ENCODE measurements around the gene KLHL25.

The KLHL25 gene

DNA sequence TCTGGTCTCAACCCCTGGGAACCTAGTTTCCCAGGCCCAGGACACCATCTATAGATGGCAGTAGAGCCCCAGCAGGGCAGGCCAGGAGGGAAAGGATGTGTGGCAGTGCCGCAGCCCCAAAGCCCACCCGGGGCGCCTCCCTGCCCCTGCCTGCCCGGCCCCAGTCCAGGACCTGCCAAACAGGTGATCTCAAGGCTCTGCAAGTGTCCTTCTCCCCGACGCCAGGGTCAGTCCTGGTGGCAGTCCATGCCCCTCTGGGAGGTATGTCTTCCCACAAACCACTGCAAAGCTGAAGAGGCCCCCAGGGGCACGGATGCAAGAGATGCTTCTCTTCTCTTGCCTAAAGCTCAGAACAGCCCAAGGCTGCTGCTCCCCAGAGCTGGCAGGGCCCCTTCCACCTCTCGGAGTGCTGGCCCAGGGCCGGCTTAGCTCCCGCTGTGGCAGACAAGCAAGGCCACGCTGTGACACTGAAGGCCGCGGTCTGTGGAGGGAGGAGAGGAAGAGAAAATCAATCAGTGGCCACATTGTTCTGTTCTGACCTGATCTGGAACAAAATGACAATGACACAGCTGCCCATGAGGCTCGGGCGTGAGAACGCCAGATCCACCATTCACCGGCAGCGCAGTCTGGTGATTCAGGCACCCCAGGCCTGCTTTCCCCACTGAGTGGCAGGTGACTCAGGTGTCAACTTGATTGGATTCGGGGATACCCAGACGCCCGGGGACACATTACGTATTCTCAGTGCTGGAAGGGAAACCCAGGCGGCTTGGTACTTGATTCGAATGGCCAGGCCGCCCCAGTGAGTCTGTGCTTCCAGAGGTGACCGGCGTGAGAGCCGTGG, 34.0 kb downstream of the KLHL25 start:
- DNase-seq (ENCODE audit: low read depth in 2 of 2) = no peak

DNA sequence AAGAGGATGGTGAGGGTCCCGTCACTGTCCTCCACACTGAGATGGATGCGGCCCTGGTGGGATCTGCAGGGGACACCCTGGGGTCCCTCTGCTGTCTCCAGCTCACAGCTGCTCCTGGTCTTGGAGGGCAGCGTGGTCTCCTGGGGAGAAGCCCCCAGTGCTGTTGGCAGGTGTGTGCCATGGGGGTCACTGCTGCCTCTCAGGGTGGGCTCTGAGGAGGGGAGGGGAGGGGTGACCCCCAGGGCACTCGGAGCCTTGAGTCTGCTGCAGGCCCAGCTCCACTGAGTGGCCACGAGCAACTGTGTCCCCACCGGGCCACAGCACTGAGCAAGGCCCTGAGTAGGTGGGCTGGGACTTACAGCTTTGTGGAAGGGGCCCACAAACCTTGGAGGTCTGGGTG, 34.7 kb downstream of the KLHL25 start:
- no peak for DNase-seq (ENCODE audit: low read depth in 2 of 2)

DNA sequence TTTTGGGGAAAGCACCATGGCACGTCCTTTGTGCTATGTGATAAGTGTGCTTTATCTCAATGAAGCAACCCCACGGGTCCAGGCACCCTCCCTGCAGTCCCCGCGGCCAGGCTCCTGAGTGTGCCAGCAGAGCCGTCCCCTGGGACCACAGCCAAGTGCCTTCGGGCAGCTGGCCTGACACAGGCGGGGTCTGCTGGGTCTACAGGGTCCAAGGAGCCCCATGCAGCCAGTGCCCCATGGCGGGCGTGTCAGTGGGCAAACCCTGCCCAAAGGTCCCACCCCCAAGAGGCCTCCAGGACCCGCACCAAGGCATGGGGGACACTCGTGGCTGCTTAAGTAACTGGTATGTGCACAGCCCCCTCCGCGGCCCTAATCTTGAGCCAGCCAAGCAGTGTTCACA, 35.3 kb downstream of the KLHL25 start:
- DNase-seq (ENCODE audit: low read depth in 2 of 2) = no peak

DNA sequence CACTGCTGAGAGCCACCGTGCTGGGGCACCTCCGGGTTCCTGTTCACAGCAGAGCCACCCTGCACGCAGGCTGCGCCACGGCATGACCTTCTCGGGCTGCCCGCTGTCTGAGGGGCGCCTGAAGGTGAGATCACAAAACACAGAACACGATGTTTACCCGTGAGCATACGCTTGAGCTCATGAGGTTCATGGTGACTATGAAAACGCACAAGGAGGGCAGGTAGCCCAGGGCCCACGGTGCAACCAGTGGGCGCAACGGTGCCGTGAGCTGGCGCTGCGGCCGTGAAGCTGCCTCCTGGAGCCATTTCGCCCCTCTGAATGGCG, 36.1 kb downstream of the KLHL25 start:
- DNase-seq (ENCODE audit: low read depth in 2 of 2) = no peak

DNA sequence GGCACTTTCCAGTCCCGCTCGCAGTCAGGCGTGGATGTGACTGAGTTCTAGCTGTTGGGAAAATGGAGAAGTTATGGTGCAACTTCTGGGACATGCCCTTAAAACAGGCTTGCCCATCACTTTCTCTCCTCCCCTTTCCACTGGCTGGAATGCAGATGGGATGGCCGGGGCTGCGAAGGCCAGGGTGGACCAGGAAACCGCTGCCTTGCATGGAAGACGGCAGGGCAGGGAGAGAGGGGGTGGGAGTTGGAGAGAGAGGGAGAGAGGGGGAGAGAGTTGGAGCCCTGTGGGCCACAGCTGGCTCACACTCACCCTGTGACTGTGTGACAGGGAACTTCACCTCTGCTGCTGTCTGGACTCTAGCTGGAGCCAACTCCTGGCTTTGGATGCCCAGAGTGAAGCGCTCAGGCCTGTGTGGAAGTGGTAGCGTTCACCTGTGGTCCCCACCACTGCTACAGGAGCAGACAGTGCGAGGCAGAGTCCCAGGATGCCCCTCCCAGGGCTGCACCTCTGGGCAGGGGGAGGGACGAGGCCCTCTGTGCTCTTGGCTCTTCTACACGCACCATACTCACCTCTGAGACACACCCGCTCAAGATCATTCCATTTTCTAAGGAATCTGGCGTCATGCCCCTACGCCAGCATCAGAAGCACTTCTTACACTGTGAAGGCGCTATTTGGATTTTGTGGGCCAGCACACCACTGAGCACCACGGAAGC, 36.6 kb downstream of the KLHL25 start:
- no peak for DNase-seq (ENCODE audit: low read depth in 2 of 2)

DNA sequence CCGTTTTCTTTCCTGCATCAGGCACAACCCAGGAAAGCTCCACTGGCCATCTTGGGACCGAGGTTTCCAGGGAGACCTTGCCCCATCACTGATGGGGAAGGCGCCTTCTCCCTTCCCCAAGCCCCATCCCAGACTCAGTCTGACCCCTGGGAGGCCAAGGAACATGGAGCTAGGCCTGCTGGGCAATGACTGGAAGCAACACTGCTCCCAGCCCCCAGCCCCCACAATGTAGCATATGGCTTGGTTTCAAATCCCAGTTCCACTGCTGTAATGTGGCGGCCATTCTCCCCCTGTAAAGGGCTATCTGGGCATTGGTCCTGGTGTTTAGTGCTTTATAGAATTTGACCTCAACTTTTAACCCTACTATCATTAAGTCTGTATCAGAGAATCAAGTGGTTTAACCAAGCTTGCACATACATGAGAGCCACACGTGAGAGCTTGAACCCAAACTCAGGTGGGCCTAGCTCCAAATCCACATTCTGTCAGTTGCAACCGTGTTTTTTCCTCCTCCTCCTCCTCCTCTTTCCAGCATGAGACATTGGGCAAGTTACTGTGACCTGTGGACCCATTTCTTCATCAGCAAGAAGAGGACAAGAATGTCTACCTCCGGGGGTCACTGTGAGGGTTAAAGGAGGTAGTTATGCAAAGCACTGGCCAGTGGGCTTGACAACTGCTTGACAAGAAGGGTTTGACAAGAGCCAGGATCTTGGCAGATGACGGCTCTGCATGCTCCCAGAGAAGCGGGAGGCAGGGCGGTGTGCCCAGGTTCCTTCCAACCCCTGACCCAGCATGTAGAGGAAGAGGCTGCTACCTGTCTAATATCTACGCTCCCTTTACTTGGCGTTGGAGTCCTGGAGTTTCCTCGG, 37.4 kb downstream of the KLHL25 start:
- DNase-seq (ENCODE audit: low read depth in 2 of 2) = no peak

DNA sequence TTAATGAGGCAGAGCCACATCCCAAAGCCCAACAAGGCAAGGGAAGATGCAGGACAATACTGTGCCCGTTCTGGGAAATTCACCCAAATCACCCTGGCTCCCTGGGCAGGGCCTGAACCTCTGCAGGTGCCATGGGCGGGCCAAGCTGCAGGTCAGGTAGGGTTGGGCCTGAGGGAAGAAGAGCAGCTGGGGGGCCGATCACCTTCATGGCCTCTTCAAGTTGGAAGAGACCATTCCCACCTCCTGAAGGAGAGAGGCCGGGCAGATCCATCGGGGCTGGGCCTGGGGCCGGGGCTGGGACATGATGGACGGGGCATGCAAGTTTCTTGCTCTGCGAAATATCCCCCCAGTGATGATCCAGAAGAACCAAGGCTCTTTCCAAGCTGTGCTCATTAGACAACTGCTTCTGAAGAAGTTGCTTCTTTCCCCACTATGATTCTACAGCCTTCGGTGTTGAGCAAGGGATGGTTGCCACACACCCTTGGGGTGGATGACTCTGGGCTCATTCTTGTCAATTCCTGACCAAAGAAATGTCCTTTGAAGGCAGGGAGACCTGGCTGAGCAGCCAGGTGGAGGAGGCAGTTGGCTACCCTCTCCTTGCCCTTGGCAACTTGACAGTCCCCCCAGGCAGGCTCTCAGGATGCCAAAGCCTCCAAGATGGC, 38.2 kb downstream of the KLHL25 start:
- no peak for DNase-seq (ENCODE audit: low read depth in 2 of 2)

DNA sequence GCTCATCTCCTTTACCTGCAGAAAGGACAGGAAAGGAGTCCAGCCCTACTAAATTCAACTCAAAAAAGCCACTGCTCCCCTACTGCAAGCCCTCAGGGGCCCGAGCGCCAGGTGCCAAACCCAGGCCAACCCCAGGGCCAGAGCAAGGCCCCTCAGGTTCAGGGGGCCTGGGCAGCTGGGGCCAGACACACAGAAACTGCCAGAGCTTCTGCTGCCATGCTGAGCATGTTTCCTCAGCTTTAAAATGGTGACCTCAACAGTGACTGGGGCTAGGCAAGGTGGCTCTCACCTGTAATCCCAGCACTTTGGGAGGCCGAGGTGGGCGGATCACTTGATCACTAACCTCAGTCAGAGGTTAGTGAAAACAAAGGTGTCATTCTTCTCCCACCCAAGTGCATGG, 38.8 kb downstream of the KLHL25 start:
- DNase-seq (ENCODE audit: low read depth in 2 of 2) = no peak

DNA sequence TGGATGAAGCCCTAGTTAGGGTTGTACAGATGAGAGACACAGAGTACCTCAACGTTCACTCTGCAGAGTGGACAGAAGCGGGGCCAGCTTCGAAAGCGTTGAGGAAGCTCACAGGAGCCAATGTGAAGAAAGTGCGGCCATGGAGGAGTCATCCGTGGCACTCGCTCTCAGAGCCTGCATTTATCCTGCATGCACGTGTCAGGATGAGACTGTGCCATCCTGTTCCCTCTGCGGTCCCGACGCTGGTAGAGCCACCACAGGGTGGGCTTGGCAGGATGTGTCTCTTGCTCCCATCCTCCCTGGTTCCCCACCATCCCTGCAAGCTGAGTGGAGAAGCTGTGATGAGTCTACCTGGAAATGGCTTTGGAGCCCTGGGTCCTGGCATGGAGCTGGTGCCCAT, 39.3 kb downstream of the KLHL25 start:
- no peak for DNase-seq (ENCODE audit: low read depth in 2 of 2)

DNA sequence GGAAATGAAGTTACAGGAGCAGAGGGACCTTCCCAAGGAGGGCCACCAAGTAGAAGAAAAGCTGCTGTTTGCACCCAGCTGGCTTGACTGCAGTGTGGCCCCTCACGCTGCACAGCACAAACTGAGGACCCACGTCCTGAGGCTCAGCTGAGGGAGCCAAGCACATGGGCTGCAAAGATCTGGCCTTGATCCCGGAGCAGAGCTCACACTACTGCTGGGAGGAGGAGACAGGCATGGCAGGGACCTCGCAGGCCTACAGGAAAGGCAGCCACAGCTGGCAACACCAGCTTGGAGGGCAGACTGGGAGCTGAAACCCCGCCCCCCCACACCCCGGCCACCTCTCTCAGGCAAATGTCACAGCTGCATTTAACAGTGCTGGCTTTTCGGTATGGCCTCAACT, 39.7 kb downstream of the KLHL25 start:
- DNase-seq (ENCODE audit: low read depth in 2 of 2) = no peak

DNA sequence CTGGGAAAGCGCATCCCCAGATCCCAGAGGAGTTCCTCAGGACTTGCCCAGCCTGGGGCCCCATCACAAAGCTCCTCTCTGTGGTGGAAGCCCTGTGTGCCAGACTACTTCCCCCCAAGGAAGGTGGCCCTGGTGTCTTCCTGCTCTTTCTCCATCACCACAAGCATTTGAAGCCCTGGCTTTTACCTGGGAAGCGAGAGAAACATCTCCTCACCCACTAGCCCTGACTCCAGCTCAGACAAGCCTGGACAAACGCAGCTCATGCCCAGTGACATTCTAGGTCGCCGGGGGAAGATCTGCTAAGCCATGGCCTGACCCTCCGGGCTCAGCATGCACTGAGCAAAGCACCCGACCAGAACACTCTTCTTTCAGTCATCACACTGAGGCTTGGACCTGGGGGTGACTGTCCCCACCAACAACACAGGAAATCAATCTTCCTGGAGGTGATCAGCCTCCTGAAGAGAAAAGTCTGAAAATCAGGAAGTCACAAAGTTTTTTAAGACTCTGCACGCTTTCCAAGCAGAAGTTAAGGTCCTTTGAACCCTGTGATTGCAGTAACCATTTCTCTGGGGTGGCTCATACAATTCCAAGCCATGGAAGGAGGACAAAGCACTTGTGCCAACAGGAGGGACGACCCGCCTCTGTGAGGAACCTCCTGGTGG, 40.8 kb downstream of the KLHL25 start:
- no peak for DNase-seq (ENCODE audit: low read depth in 2 of 2)

DNA sequence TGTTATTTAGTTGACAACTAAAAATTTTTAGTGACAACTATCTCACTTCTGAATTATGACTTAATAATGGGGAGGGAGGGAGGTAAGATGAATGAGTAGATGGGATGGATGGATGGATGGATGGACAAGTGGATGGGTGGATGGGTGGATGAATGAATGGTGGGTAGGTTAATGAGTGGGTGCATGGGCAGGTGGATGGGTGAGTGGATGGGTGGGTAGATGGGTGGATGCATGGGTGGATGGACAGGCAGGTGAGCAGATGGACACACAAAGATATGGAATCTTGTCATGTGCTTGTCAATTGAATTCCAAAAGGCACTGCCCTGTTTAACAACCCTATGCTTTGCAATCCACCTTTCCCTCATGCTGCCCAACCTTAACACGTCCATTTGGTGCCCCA, 41.5 kb downstream of the KLHL25 start:
- no peak for DNase-seq (ENCODE audit: low read depth in 2 of 2)

DNA sequence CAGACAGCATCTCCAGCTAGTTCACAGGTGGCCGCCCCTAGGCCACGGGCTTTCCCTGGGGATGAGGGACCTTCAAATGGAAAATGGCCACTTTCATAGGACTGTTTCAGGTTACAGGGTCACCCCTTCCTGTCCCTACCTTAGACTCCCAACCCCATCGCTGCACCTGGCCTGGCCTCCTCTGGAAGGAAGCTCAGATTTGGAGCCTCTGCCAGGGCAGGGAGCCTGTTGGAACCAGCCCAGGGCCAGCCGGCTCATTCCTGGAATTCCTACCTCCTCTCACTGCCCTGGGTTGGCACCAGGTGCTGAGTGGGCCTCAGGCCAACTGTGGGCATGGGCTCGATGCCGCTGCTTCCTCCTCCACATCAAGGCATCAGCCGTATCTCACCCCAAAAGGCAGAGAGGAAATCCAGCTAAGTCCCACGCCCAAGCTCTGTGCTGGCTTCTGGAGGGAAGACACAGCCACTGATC, 42.2 kb downstream of the KLHL25 start:
- DNase-seq (ENCODE audit: low read depth in 2 of 2) = no peak

DNA sequence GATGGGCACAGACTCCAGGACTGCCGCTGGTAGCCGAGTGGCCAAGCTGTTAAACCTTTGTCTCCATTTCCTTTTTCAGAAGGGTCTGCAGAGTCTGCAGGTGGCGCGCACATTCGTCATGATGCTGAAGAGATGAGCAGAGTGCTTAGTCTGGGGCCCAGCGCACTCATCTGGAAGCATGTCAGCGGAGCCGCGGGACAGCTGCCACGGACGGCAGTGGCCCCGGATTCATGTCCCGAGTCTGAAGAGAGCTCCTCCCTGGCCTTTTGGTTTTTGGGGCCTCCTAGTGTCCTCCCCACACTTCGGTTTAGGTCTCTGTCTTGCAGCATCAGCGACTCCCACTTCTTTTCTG, 42.6 kb downstream of the KLHL25 start:
- no peak for DNase-seq (ENCODE audit: low read depth in 2 of 2)

DNA sequence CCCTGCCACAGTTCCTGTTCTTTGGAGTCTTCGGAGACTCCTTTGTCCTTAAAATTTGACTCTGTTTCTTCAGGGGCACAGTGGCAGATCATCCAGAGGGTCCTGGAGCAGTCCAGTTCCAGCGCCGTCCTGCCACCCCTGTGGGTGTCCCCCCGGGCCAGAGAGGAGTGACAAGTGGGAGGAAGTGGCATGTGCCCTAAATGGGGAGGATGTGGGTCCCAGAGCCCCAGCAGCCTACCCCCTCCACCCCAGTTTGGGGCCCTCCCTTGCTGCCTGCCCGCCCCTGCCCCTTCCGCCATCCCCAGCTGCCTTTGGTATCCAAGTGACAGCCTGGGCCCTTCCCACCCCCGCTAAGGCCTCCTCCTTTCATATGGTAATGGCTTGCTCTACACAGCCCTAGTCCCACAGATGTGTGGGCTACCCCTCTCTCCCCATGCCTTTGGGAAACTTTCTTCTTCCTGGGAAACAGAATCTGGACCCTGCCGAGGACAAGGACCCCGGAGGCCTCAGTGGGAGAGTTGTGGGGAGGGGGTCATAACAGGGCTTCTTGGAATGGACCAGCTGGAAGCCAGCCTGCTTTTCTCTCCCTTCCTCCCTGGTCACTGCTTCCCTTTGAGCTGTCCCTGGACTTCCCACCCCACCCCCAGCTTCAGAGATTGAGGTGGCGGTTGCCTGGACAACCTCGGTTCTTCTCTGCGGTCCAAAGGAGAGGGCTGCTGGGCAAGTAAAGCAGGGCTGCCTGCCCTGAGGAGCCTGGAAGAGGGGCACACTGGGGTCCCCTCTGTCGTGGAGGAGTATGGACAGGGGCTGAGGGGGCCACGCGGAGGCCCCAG, 43.2 kb downstream of the KLHL25 start:
- no peak for DNase-seq (ENCODE audit: low read depth in 2 of 2)

DNA sequence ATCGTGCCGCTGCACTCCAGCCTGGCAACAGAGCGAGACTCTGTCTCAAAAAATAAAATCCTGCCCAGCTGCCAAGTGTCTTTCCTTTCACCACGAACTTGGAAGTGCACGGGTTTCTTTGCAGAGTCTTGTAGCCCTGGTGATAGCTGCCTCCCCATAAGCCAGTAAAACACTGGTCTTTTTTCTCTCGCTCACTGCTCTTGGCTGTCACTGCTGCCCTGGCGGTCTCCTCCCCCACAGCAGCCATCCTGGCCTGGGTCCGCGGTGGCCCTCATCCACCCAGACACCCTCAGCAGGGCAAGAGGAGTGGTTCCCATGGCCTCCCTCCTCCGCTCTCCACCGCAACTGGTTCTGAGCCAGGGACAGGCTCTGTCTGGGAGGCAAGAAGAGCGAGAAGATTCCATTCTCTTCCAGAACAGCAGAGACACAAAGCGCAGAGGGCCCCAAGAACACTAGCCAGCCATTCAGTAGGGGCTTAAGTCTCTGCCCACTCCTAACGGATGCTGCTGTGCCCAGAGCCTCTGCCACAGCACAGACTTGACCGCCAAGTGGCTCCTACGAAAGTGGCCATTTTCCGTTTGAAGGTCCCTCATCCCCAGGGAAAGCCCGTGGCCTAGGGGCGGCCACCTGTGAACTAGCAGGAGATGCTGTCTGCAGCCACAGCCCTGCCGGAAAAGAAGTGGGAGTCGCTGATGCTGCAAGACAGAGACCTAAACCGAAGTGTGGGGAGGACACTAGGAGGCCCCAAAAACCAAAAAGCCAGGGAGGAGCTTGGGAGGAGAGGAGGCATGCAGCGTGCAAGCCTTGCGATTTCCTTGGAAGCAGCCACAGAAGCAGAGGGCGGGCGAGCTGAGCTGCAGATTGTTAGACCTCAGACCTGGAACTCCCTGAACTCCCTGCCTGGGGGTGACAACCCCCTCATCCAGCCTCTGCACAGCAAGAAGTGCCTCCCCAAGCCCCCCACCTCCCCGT, 44.1 kb downstream of the KLHL25 start:
- no peak for DNase-seq (ENCODE audit: low read depth in 2 of 2)

DNA sequence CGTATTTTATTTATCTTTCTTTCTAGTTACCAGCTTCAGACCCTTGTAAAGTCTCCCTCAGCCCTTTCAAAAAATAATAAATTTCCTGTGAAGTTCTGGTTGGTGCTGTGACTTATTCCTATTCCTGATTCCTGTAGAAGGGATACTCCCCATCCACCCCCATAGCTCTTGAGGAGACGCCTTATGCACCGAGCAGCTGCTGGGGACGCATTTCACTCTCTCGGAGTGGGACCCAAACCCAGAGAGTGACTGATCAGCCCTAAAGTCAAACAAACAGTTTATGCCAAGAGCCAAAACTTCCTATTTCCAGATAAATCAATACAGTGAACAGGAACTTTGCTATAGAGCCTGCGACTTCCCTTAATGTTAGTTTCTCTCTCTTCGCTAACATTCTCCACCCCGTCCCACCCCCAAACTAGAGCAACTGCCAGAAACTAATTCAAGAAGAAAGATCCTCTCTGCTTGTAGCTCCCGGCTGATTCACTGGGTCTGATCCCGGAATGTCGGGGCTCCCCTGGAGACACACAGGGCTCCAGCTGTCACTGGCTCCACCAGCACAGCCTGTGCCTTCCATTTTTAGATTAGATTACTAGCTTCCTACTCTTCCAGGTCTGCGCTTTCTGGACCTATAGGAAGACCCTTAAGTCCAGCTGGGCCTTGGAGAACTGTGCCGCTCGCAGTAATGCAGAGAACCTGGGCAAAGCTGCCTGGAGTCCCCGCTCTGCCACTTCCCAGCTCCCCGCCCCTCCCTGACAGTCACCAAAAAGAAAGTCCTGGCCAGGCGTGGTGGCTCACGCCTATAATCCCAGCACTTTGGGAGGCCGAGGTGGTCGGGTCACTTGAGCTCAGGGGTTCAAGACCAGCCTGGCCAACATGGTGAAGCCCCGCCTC, 45.2 kb downstream of the KLHL25 start:
- DNase-seq (ENCODE audit: low read depth in 2 of 2) = no peak

DNA sequence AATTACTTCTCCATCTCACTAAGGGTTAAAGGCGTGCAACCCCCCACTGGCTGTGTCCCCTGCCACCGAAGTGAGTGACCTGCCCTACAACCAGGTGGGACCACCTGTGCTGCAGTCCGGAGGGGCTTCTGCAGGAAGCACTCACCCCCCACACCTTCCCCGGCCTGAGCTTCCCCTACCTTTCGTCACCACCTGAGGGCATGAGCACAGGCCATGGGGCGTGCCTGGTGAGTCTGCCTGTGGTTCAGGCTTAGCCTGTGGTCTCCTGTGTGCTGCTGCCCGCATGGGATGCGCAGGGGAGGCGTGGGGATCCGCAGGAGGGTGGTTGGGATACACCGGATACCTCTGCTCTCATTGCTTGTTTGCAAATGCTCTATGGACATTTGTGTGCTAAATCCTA, 46.0 kb downstream of the KLHL25 start:
- no peak for DNase-seq (ENCODE audit: low read depth in 2 of 2)
